ENCODE measurements around the gene RNF157. TPM values are rescaled to one million over a fixed set of nuclear protein-coding genes. Genes with fewer than 3 reads are reported as not detected.
"Not testable (repeated sequence)": the region's sequence is repeated elsewhere in the genome, so short reads cannot be mapped to it uniquely, and the experiment has no call there.

Gene RNF157
- total RNA-seq, 1 experiment from 2014 or later = 29.3 TPM

- Histone ChIP-seq H3K27me3 (replicated peaks; ENCODE audit: control insufficient read depth, insufficient read depth, low read length) (no peaks in the 10 kb centered on the region), H3K36me3 (ENCODE audit: control insufficient read depth, insufficient read depth, low read length) (peaks cover 3% of the 10 kb centered on the region), H3K4me1 (peaks cover 24% of the 10 kb centered on the region), H3K4me3 (ENCODE audit: low read depth, low read length) (no peak overlapping the region), H3K9me3 (no peaks in the 10 kb centered on the region)
- ChIA-PET CTCF (interaction anchor here (0.6 to 2.7 kb wide), 2 partner anchors 11 to 82 kb away, joined by 3 to 11 read pairs; no protein-coding TSS in a partner anchor), POLR2A (interaction anchor here (1.0 to 1.5 kb wide), 2 partner anchors 10 kb away, joined by 4 to 7 read pairs; no protein-coding TSS in a partner anchor)
- Mint-ChIP-seq H3K27me3 (ENCODE audit: insufficient read depth, unreplicated experiment) (no peaks in the 10 kb centered on the region), H3K9me3 (ENCODE audit: unreplicated experiment) (no peaks in the 10 kb centered on the region), H3K4me3 (ENCODE audit: unreplicated experiment) (no peak overlapping the region), H3K4me1 (ENCODE audit: low read depth, unreplicated experiment) (peaks cover 5% of the 10 kb centered on the region), H3K27ac (ENCODE audit: unreplicated experiment) (no peak overlapping the region), H3K36me3 (ENCODE audit: insufficient read depth, unreplicated experiment) (peaks cover 87% of the 10 kb centered on the region)
- TF ChIP-seq CTCF (IDR thresholded peaks at IDR 0.05; ENCODE audit: insufficient read depth in 1 of 2, low read depth in 1 of 2, low read length in 1 of 2, severe bottlenecking in 1 of 2, unreplicated experiment in 1 of 2) = no peak
- no peak for DNase-seq
- intact Hi-C loops (cut with micrococcal nuclease; ENCODE audit: unreplicated experiment) = loop anchor here (10.0 kb wide), 1 partner anchor 164 kb away; the partner anchor contains the start of gene EXOC7
- BruUV-seq (replicated peaks) = no TSS peak
Measured at GRCh38 chr17:76268991-76269981, 29.0 kb upstream of the RNF157 start.

GRCh38 chr17:76268015-76268749, 27.9 kb upstream of the RNF157 start:
- Histone ChIP-seq H3K9me3 (no peaks in the 10 kb centered on the region), H3K36me3 (ENCODE audit: control insufficient read depth, insufficient read depth, low read length) (peaks cover 3% of the 10 kb centered on the region), H3K4me3 (ENCODE audit: low read depth, low read length) (no peak overlapping the region), H3K27me3 (replicated peaks; ENCODE audit: control insufficient read depth, insufficient read depth, low read length) (no peaks in the 10 kb centered on the region), H3K4me1 (peaks cover 35% of the 10 kb centered on the region)
- Mint-ChIP-seq H3K4me3 (ENCODE audit: unreplicated experiment) (peak overlapping the region; percentile 31), H3K27ac (ENCODE audit: unreplicated experiment) (peak overlapping the region; percentile 55), H3K27me3 (ENCODE audit: insufficient read depth, unreplicated experiment) (no peaks in the 10 kb centered on the region), H3K36me3 (ENCODE audit: insufficient read depth, unreplicated experiment) (peaks cover 76% of the 10 kb centered on the region), H3K4me1 (ENCODE audit: low read depth, unreplicated experiment) (peaks cover 12% of the 10 kb centered on the region), H3K9me3 (ENCODE audit: unreplicated experiment) (no peaks in the 10 kb centered on the region)
- intact Hi-C loops (cut with micrococcal nuclease; ENCODE audit: unreplicated experiment) = loop anchor here (10.0 kb wide), 1 partner anchor 163 kb away; the partner anchor contains the start of gene EXOC7
- no peak for DNase-seq
- no peak for TF ChIP-seq CTCF (IDR thresholded peaks at IDR 0.05; ENCODE audit: insufficient read depth in 1 of 2, low read depth in 1 of 2, low read length in 1 of 2, severe bottlenecking in 1 of 2, unreplicated experiment in 1 of 2)
- CTCF ChIA-PET = interaction anchor here (0.6 to 2.7 kb wide), 4 partner anchors 12 to 504 kb away, joined by 3 to 11 read pairs (median 4); no protein-coding TSS in a partner anchor
- POLR2A ChIA-PET = interaction anchor here (1.5 kb wide), 1 partner anchor 9 kb away, joined by 4 read pairs; no protein-coding TSS in a partner anchor
- TSS peak; percentile 33 for BruUV-seq (replicated peaks)

- not testable (repeated sequence) for BruUV-seq (replicated peaks); H3K4me3 ChIP-seq (ENCODE audit: low read depth, low read length); H3K9me3 Mint-ChIP-seq (ENCODE audit: unreplicated experiment); H3K9me3 ChIP-seq; DNase-seq; H3K27me3 ChIP-seq (replicated peaks; ENCODE audit: control insufficient read depth, insufficient read depth, low read length); H3K36me3 ChIP-seq (ENCODE audit: control insufficient read depth, insufficient read depth, low read length); H3K27me3 Mint-ChIP-seq (ENCODE audit: insufficient read depth, unreplicated experiment)
- H3K4me3 Mint-ChIP-seq (ENCODE audit: unreplicated experiment) = peak overlapping the region; percentile 31
- H3K27ac Mint-ChIP-seq (ENCODE audit: unreplicated experiment) = peak overlapping the region; percentile 55
- CTCF ChIA-PET = interaction anchor here (0.7 to 1.3 kb wide), 3 partner anchors 11 to 504 kb away, joined by 4 to 5 read pairs (median 5); no protein-coding TSS in a partner anchor
- POLR2A ChIA-PET = interaction anchor here (1.5 kb wide), 1 partner anchor 8 kb away, joined by 4 read pairs; no protein-coding TSS in a partner anchor
- peaks cover 41% of the 10 kb centered on the region for H3K4me1 ChIP-seq
- intact Hi-C loops (cut with micrococcal nuclease; ENCODE audit: unreplicated experiment) = loop anchor here (10.0 kb wide), 1 partner anchor 163 kb away; the partner anchor contains the start of gene EXOC7
- H3K4me1 Mint-ChIP-seq (ENCODE audit: low read depth, unreplicated experiment) = peaks cover 18% of the 10 kb centered on the region
- H3K36me3 Mint-ChIP-seq (ENCODE audit: insufficient read depth, unreplicated experiment) = peaks cover 75% of the 10 kb centered on the region
Measured at GRCh38 chr17:76267581-76268001, 27.3 kb upstream of the RNF157 start.

All from Caco-2 (cell line).